Activated T-cell treated with anti-CD3 and anti-CD28 coated beads, Interleukin-2, amount 50 U/mL, for 4 hours (primary cell): Measurements from ENCODE around the gene MMP1. TPM values are rescaled to one million over a fixed set of nuclear protein-coding genes. Genes with fewer than 3 reads are reported as not detected.

ENCODE experiments used
- ATAC-seq, 2 donors: fragments of 200-7000 bp; cut with Tn5 transposase; one replicate each; pipeline ENCODE4 v1.10.0; 2021
- DNase-seq: peaks from one replicate; pipeline ENCODE4 v3.0.0-alpha.2; 2020
- H3K27me3 Mint-ChIP-seq: one replicate; pipeline ENCODE4 v1.8.0; 2021; ENCODE audit warnings: low read depth, mixed read lengths
- H3K36me3 Mint-ChIP-seq: one replicate; pipeline ENCODE4 v1.8.0; 2022; ENCODE audit warnings: mixed read lengths; ENCODE audit not compliant: insufficient read depth
- H3K4me1 Mint-ChIP-seq: one replicate; pipeline ENCODE4 v1.8.0; 2021; ENCODE audit warnings: low read depth, mixed read lengths
- H3K4me3 Mint-ChIP-seq: one replicate; pipeline ENCODE4 v1.8.0; 2021; ENCODE audit warnings: mild to moderate bottlenecking, moderate library complexity, mixed read lengths
- H3K9me3 Mint-ChIP-seq: one replicate; pipeline ENCODE4 v1.8.0; 2021; ENCODE audit warnings: mixed read lengths
- total RNA-seq, 3 donors: library from RNA; stranded (reverse); gene quantifications; one replicate each; pipeline ENCODE4 v1.2.1, GENCODE V29; 2021

Gene MMP1
- total RNA-seq: not detected

- no peaks in the 10 kb centered on the region for H3K36me3 Mint-ChIP-seq
- H3K4me1 Mint-ChIP-seq: no peaks in the 10 kb centered on the region
- no peaks in the 10 kb centered on the region for H3K9me3 Mint-ChIP-seq
- no peak within 1 kb of the TSS for H3K4me3 Mint-ChIP-seq
- ATAC-seq (no peak), DNase-seq (no peak)
- peaks cover 4% of the 10 kb centered on the region for H3K27me3 Mint-ChIP-seq
Observed at GRCh38 chr11:102798012-102798746, at the start of gene MMP1. Gene MMP1, minus strand, starts transcription at chr11:102798160. Its CDS starts 68 bp downstream, at chr11:102798092.

GRCh38 chr11:102846292-102846691 is 48.3 kb upstream of the MMP1 start:
- no peaks in the 10 kb centered on the region for H3K36me3 Mint-ChIP-seq
- ATAC-seq (no peak), DNase-seq (no peak)
- H3K27me3 Mint-ChIP-seq: peaks cover 5% of the 10 kb centered on the region
- H3K4me1 Mint-ChIP-seq: no peaks in the 10 kb centered on the region
- no peaks in the 10 kb centered on the region for H3K9me3 Mint-ChIP-seq
- no peak overlapping the region for H3K4me3 Mint-ChIP-seq

- Mint-ChIP-seq H3K36me3 (no peaks in the 10 kb centered on the region), H3K9me3 (no peaks in the 10 kb centered on the region), H3K4me1 (no peaks in the 10 kb centered on the region), H3K4me3 (no peak within 1 kb of the TSS), H3K27me3 (no peaks in the 10 kb centered on the region)
- no peak for DNase-seq
- no peak for ATAC-seq
Observed at GRCh38 chr11:102843489-102843888, 45.5 kb upstream of the MMP1 start, which contains the start of gene MMP3. Gene MMP3, minus strand, starts transcription at chr11:102843609. Its CDS starts 63 bp downstream, at chr11:102843546.

- H3K4me1 Mint-ChIP-seq: no peaks in the 10 kb centered on the region
- no peaks in the 10 kb centered on the region for H3K27me3 Mint-ChIP-seq
- no peaks in the 10 kb centered on the region for H3K36me3 Mint-ChIP-seq
- no peak overlapping the region for H3K4me3 Mint-ChIP-seq
- no peak for DNase-seq
- ATAC-seq: no peak
- no peaks in the 10 kb centered on the region for H3K9me3 Mint-ChIP-seq
Observed at GRCh38 chr11:102842930-102843329, 45.0 kb upstream of the MMP1 start.

GRCh38 chr11:102840018-102840417 is 42.1 kb upstream of the MMP1 start:
- DNase-seq: no peak
- no peaks in the 10 kb centered on the region for H3K4me1 Mint-ChIP-seq
- H3K27me3 Mint-ChIP-seq: no peaks in the 10 kb centered on the region
- no peak overlapping the region for H3K4me3 Mint-ChIP-seq
- ATAC-seq: no peak
- H3K36me3 Mint-ChIP-seq: no peaks in the 10 kb centered on the region
- H3K9me3 Mint-ChIP-seq: no peaks in the 10 kb centered on the region

- Mint-ChIP-seq H3K4me1 (no peaks in the 10 kb centered on the region), H3K36me3 (no peaks in the 10 kb centered on the region), H3K27me3 (peaks cover 2% of the 10 kb centered on the region), H3K9me3 (no peaks in the 10 kb centered on the region), H3K4me3 (no peak overlapping the region)
- DNase-seq: no peak
- ATAC-seq: no peak
Observed at GRCh38 chr11:102837646-102838045, 39.7 kb upstream of the MMP1 start.

GRCh38 chr11:102837156-102837555 is 39.2 kb upstream of the MMP1 start:
- no peak for ATAC-seq
- peaks cover 5% of the 10 kb centered on the region for H3K27me3 Mint-ChIP-seq

GRCh38 chr11:102836290-102836875 is 38.4 kb upstream of the MMP1 start:
- H3K36me3 Mint-ChIP-seq: no peaks in the 10 kb centered on the region
- H3K27me3 Mint-ChIP-seq: peaks cover 11% of the 10 kb centered on the region
- H3K9me3 Mint-ChIP-seq: no peaks in the 10 kb centered on the region
- no peaks in the 10 kb centered on the region for H3K4me1 Mint-ChIP-seq
- ATAC-seq (no peak), DNase-seq (no peak)
- H3K4me3 Mint-ChIP-seq: no peak overlapping the region

More at GRCh38 chr11:102837156-102837555, 39.2 kb upstream of the MMP1 start:
- no peak overlapping the region for H3K4me3 Mint-ChIP-seq
- H3K36me3 Mint-ChIP-seq: no peaks in the 10 kb centered on the region
- DNase-seq: no peak
- H3K4me1 Mint-ChIP-seq: no peaks in the 10 kb centered on the region
- H3K9me3 Mint-ChIP-seq: no peaks in the 10 kb centered on the region

GRCh38 chr11:102833731-102834130 is 35.8 kb upstream of the MMP1 start:
- DNase-seq (no peak), ATAC-seq (no peak)
- peaks cover 20% of the 10 kb centered on the region for H3K27me3 Mint-ChIP-seq
- H3K36me3 Mint-ChIP-seq: no peaks in the 10 kb centered on the region
- no peak overlapping the region for H3K4me3 Mint-ChIP-seq
- H3K9me3 Mint-ChIP-seq: no peaks in the 10 kb centered on the region
- H3K4me1 Mint-ChIP-seq: no peaks in the 10 kb centered on the region

- Mint-ChIP-seq H3K4me1 (no peaks in the 10 kb centered on the region), H3K36me3 (no peaks in the 10 kb centered on the region), H3K9me3 (no peaks in the 10 kb centered on the region), H3K4me3 (no peak overlapping the region), H3K27me3 (peaks cover 20% of the 10 kb centered on the region)
- DNase-seq (no peak), ATAC-seq (no peak)
Observed at GRCh38 chr11:102832612-102833011, 34.7 kb upstream of the MMP1 start.

- ATAC-seq: no peak
Observed at GRCh38 chr11:102831489-102832440, 33.8 kb upstream of the MMP1 start.

GRCh38 chr11:102831128-102831488 is 33.1 kb upstream of the MMP1 start:
- no peaks in the 10 kb centered on the region for H3K36me3 Mint-ChIP-seq

More at GRCh38 chr11:102831489-102832440, 33.8 kb upstream of the MMP1 start:
- Mint-ChIP-seq H3K4me3 (no peak overlapping the region), H3K4me1 (no peaks in the 10 kb centered on the region), H3K9me3 (no peaks in the 10 kb centered on the region), H3K27me3 (peaks cover 20% of the 10 kb centered on the region), H3K36me3 (no peaks in the 10 kb centered on the region)
- no peak for DNase-seq

GRCh38 chr11:102830001-102830727 is 32.2 kb upstream of the MMP1 start:
- Mint-ChIP-seq H3K27me3 (peaks cover 22% of the 10 kb centered on the region), H3K9me3 (no peaks in the 10 kb centered on the region), H3K36me3 (no peaks in the 10 kb centered on the region), H3K4me1 (no peaks in the 10 kb centered on the region), H3K4me3 (no peak overlapping the region)
- DNase-seq: no peak
- no peak for ATAC-seq

More at GRCh38 chr11:102831128-102831488, 33.1 kb upstream of the MMP1 start:
- H3K9me3 Mint-ChIP-seq: no peaks in the 10 kb centered on the region
- no peak for ATAC-seq
- peaks cover 22% of the 10 kb centered on the region for H3K27me3 Mint-ChIP-seq
- no peak overlapping the region for H3K4me3 Mint-ChIP-seq
- DNase-seq: no peak
- no peaks in the 10 kb centered on the region for H3K4me1 Mint-ChIP-seq
